Suprapubic skin (tissue), 4 donors: ENCODE data around the gene GNGT1.

Source experiments
- EP300 ChIP-seq: sonication (generic); formaldehyde crosslinking; IDR thresholded peaks from one replicate; pipeline ENCODE4 v1.6.1; 2017; ENCODE audit warnings: antibody characterized with exemption
- POLR2A ChIP-seq, 2 donors: fragments of 450-650 bp; IDR thresholded peaks; one replicate each; pipeline ENCODE4 v1.6.1; 2017; ENCODE audit warnings: antibody characterized with exemption in 2 of 2, mild to moderate bottlenecking in 2 of 2, moderate library complexity in 2 of 2
- POLR2AphosphoS5 ChIP-seq, 3 donors: sonication (generic); formaldehyde crosslinking; IDR thresholded peaks; one replicate each; pipeline ENCODE4 v1.6.1; 2017; ENCODE audit warnings: antibody characterized with exemption in 3 of 3
- TF ChIP-seq, protein P1 (sequence below), 2 donors: fragments of 200-600 bp in 1 of 2; fragments of 450-650 bp in 1 of 2; sonication (generic) in 1 of 2; IDR thresholded peaks; one replicate each; pipeline ENCODE4 v1.5.1; 2016 to 2019; ENCODE audit warnings: antibody characterized with exemption in 2 of 2, mild to moderate bottlenecking in 1 of 2, moderate library complexity in 1 of 2

DNA sequence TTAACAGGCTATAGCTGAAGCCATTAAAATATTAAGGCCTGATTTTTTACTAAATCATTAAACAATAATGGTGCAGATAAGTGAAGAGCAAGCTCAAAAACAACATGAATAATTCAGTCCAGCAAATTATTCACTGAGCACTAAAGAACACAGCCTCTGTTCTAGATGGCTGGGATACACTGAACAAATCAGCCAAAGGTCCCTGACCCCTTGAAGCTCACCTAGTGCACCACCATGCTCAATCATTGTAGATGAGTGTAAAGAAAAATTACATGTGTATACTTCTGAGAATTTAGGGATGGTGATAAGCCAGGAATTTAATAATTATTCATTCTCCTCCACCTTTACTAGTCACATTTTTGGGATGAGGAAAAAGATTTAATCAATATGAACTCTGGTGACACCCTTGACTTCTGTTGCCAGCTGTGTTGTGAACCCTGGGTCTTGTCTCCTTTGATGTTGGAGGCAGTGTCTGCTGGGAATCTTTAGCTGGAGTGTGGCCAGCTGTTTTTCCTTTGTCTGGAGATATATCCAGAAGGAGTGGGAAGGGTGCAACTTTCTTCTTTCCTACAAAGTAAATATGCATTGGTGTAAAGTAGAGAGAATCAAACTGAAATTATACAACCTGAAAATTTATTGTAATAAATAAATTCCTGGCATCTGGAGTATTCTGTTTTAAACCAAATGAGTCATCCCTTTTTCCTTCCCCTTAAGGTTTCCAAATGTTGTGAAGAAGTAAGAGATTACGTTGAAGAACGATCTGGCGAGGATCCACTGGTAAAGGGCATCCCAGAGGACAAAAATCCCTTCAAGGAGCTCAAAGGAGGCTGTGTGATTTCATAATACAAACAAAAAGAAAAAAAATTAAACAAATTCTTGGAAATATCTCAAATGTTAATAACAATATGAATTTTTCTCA lies 4.0 kb downstream of the GNGT1 start:
- TF ChIP-seq, protein P1, sequence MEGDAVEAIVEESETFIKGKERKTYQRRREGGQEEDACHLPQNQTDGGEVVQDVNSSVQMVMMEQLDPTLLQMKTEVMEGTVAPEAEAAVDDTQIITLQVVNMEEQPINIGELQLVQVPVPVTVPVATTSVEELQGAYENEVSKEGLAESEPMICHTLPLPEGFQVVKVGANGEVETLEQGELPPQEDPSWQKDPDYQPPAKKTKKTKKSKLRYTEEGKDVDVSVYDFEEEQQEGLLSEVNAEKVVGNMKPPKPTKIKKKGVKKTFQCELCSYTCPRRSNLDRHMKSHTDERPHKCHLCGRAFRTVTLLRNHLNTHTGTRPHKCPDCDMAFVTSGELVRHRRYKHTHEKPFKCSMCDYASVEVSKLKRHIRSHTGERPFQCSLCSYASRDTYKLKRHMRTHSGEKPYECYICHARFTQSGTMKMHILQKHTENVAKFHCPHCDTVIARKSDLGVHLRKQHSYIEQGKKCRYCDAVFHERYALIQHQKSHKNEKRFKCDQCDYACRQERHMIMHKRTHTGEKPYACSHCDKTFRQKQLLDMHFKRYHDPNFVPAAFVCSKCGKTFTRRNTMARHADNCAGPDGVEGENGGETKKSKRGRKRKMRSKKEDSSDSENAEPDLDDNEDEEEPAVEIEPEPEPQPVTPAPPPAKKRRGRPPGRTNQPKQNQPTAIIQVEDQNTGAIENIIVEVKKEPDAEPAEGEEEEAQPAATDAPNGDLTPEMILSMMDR (IDR thresholded peaks at IDR 0.05), result no peak
- no peak for TF ChIP-seq POLR2AphosphoS5 (IDR thresholded peaks at IDR 0.05)
- TF ChIP-seq EP300, result no peak
- no peak for TF ChIP-seq POLR2A (IDR thresholded peaks at IDR 0.05)
